ENCODE data around the gene TNFAIP1.

TNFAIP1 gene

DNA sequence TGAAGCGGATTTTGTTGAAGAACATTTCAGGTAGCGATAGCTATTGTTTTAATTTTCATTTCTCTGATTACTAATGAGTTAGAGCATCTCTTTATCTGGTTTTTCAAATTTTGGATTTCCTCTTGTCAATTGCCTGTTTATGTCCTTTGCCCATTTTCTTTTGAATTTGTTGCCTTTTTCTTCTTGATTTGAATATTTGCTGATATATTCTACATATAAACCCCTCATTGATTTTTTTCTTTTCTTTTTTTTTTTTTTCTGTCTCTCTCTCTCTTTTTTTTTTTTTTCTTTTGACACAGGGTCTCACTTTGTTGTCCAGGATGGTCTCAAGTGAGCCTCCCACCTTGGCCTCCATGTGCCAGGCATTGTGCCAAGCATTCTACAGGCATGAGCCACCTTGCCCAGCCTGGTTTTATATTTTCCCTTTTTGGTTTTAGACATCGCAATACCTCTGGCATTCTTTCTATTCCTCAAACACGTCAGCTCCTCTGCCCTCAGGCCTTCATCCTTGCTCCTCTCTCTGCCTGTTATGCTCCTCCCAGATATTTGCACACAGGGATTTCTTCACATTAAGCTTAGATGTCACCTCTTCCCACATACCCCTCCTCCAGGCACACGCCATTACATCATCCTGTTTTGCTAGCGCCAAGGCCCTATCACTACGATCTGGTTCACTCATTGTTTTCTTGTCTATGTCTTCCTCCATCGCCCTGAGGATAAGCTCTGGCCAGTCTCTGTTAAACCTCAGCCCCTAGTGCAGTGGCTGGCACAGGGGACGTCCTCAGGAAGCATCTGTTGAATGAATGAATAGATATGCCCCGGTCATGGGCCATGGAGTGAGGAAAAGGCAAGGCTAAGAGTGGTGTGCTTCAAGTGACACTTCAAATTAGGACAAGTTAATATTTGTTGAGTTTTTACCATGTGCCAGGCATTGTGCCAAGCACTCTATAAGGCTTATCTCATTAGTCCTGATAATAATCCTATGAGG is 44.5 kb downstream of the TNFAIP1 start:
- H3K4me1 ChIP-seq = peaks cover 3% of the 10 kb centered on the region
- H3K4me3 ChIP-seq (ENCODE audit: low read depth, low read length) = no peak overlapping the region
- TF ChIP-seq, protein P1, sequence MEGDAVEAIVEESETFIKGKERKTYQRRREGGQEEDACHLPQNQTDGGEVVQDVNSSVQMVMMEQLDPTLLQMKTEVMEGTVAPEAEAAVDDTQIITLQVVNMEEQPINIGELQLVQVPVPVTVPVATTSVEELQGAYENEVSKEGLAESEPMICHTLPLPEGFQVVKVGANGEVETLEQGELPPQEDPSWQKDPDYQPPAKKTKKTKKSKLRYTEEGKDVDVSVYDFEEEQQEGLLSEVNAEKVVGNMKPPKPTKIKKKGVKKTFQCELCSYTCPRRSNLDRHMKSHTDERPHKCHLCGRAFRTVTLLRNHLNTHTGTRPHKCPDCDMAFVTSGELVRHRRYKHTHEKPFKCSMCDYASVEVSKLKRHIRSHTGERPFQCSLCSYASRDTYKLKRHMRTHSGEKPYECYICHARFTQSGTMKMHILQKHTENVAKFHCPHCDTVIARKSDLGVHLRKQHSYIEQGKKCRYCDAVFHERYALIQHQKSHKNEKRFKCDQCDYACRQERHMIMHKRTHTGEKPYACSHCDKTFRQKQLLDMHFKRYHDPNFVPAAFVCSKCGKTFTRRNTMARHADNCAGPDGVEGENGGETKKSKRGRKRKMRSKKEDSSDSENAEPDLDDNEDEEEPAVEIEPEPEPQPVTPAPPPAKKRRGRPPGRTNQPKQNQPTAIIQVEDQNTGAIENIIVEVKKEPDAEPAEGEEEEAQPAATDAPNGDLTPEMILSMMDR (IDR thresholded peaks at IDR 0.05; ENCODE audit: low read depth, low read length) = no peak
- H3K36me3 ChIP-seq = peaks cover 5% of the 10 kb centered on the region; the same call in 1 of the 2 replicates
- DNase-seq = peak; percentile 48
- no peaks in the 10 kb centered on the region for H3K27me3 ChIP-seq
- no peaks in the 10 kb centered on the region for H3K9me3 ChIP-seq

DNA sequence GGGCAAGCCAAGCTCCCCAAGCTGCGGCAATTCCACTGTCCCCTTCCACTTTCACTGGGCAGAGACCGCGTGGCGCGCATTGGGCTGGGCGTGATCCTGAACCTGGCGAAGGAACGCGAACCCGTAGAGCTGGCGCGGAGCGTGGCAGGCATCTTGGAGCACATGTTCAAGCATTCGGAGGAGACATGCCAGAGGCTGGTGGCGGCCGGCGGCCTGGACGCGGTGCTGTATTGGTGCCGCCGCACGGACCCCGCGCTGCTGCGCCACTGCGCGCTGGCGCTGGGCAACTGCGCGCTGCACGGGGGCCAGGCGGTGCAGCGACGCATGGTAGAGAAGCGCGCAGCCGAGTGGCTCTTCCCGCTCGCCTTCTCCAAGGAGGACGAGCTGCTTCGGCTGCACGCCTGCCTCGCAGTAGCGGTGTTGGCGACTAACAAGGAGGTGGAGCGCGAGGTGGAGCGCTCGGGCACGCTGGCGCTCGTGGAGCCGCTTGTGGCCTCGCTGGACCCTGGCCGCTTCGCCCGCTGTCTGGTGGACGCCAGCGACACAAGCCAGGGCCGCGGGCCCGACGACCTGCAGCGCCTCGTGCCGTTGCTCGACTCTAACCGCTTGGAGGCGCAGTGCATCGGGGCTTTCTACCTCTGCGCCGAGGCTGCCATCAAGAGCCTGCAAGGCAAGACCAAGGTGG is 45.7 kb downstream of the TNFAIP1 start:
- Histone ChIP-seq H3K4me3 (ENCODE audit: low read depth, low read length) (no peak overlapping the region), H3K36me3 (peaks cover 5% of the 10 kb centered on the region; the same call in 1 of the 2 replicates), H3K9me3 (no peaks in the 10 kb centered on the region), H3K27me3 (no peaks in the 10 kb centered on the region), H3K4me1 (peaks cover 3% of the 10 kb centered on the region)
- no peak for DNase-seq
- TF ChIP-seq, protein P1 (IDR thresholded peaks at IDR 0.05; ENCODE audit: low read depth, low read length) = no peak

DNA sequence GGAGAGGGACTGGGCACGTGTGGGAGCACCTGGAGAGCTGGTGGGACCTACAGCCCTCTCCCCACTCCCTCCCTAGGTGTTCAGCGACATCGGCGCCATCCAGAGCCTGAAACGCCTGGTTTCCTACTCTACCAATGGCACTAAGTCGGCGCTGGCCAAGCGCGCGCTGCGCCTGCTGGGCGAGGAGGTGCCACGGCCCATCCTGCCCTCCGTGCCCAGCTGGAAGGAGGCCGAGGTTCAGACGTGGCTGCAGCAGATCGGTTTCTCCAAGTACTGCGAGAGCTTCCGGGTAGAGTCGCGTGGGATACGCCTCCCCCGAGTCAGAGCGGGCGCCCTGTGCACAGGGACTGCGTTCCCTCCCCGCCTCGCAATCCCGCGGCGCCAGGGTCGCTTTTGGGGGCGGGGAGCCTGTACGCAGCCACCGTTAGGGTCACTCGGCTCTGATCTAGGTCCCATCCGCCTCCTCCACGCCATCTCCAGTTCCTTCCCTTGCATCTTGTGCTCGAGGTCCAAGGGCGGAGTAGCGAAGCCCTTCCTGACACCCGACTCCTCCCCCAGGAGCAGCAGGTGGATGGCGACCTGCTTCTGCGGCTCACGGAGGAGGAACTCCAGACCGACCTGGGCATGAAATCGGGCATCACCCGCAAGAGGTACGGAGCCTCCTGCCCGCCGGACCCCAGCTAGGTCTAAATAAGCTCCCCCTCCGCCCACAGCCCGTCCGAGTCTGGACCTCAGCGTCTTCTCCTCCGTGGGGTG is 48.9 kb downstream of the TNFAIP1 start:
- H3K27me3 ChIP-seq = no peaks in the 10 kb centered on the region
- H3K4me1 ChIP-seq = peaks cover 3% of the 10 kb centered on the region
- H3K4me3 ChIP-seq (ENCODE audit: low read depth, low read length) = no peak overlapping the region
- H3K36me3 ChIP-seq = peaks cover 9% of the 10 kb centered on the region
- no peaks in the 10 kb centered on the region for H3K9me3 ChIP-seq
- no peak for DNase-seq
- TF ChIP-seq, protein P1 (IDR thresholded peaks at IDR 0.05; ENCODE audit: low read depth, low read length) = no peak

DNA sequence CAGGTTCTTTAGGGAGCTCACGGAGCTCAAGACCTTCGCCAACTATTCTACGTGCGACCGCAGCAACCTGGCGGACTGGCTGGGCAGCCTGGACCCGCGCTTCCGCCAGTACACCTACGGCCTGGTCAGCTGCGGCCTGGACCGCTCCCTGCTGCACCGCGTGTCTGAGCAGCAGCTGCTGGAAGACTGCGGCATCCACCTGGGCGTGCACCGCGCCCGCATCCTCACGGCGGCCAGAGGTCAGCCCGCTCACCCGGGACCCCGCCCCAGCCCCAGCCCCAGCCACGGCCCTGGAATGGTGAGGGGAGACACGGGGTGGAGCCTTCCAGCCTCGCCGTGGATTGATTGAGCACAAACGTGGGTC is 49.5 kb downstream of the TNFAIP1 start:
- Histone ChIP-seq H3K27me3 (no peaks in the 10 kb centered on the region), H3K4me3 (ENCODE audit: low read depth, low read length) (no peak overlapping the region), H3K9me3 (no peaks in the 10 kb centered on the region), H3K36me3 (peaks cover 13% of the 10 kb centered on the region), H3K4me1 (peaks cover 3% of the 10 kb centered on the region)
- TF ChIP-seq, protein P1 (IDR thresholded peaks at IDR 0.05; ENCODE audit: low read depth, low read length) = no peak
- no peak for DNase-seq

DNA sequence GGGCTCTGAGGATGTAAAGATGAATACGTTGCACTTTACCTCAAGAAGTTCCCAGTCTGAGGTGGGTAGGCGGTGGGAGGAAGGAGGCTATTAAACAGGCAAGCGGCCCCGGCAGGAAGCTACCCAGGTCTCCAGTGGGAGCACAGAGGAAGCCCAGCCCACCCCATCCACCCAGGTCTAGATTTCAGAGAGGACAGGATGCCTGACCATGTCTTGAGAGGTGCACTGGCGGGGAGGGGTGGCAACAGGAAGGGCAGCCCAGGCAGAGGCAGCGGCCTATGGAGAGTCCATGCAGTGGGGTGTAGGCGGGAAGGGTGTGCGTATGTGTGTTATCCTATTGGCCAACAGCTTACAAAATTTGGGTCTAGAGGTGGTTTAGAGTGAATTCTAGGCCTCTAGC is 49.8 kb downstream of the TNFAIP1 start:
- Histone ChIP-seq H3K27me3 (no peaks in the 10 kb centered on the region), H3K4me3 (ENCODE audit: low read depth, low read length) (no peak overlapping the region), H3K36me3 (peaks cover 13% of the 10 kb centered on the region), H3K4me1 (no peaks in the 10 kb centered on the region; the same call in 1 of the 2 replicates), H3K9me3 (no peaks in the 10 kb centered on the region)
- no peak for DNase-seq
- TF ChIP-seq, protein P1 (IDR thresholded peaks at IDR 0.05; ENCODE audit: low read depth, low read length) = no peak
